IMR-90 (cell line): Measurements from ENCODE around the gene PPIC. TPM values are rescaled to one million over a fixed set of nuclear protein-coding genes. Genes with fewer than 3 reads are reported as not detected.

Experiments used
- ATAC-seq: fragments of 200-7000 bp; cut with Tn5 transposase; 2 replicates; pipeline ENCODE4 v1.9.1; 2020; ENCODE audit warnings: low read depth, mild to moderate bottlenecking, moderate library complexity
- BruUV-seq: library from RNA; stranded (reverse); fragments of 400-500 nt; replicated peaks from 2 replicates; lab custom pipeline; 2021; lab: Mats Ljungman, UMichigan
- CTCF ChIA-PET: fragments of 300-600 bp; formaldehyde crosslinking; extraction: SDS; loops from one replicate; lab custom pipeline; 2021; ENCODE audit warnings: antibody characterized with exemption; lab: Yijun Ruan, JAX
- POLR2A ChIA-PET: fragments of 300-600 bp; sonication (Branson Sonifier 250); formaldehyde crosslinking; loops from one replicate; lab custom pipeline; 2022; ENCODE audit warnings: antibody characterized with exemption; ENCODE audit not compliant: unreplicated experiment; lab: Charles Lee
- DNase-seq: peaks from one replicate; pipeline ENCODE4 v3.0.0; 2013
- H2AFZ ChIP-seq: replicated peaks from 2 replicates; pipeline ENCODE3; 2013; ENCODE audit warnings: low read length, mild to moderate bottlenecking; ENCODE audit not compliant: poor library complexity
- H2AK5ac ChIP-seq: 2 replicates; pipeline ENCODE4 v1.6.1; 2013; ENCODE audit warnings: low read depth, low read length, inconsistent platforms
- H2AK9ac ChIP-seq: replicated peaks from 2 replicates; pipeline ENCODE3; 2013; ENCODE audit warnings: mild to moderate bottlenecking, low read depth, low read length, moderate library complexity; ENCODE audit not compliant: poor library complexity
- H2BK120ac ChIP-seq: 2 replicates; pipeline ENCODE4 v1.6.1; 2013; ENCODE audit warnings: low read depth, low read length, inconsistent platforms
- H2BK15ac ChIP-seq: 3 replicates; pipeline ENCODE4 v1.6.1; 2013; ENCODE audit warnings: low read depth, low read length, inconsistent platforms
- H2BK20ac ChIP-seq: 2 replicates; pipeline ENCODE4 v1.6.1; 2013; ENCODE audit warnings: low read depth, mild to moderate bottlenecking, inconsistent platforms, low read length, moderate library complexity
- H2BK5ac ChIP-seq: 2 replicates; pipeline ENCODE4 v1.6.1; 2013; ENCODE audit warnings: mild to moderate bottlenecking, low read depth, low read length, inconsistent platforms; ENCODE audit not compliant: poor library complexity, severe bottlenecking
- H3K14ac ChIP-seq: replicated peaks from 2 replicates; pipeline ENCODE4 v1.6.1; 2013; ENCODE audit warnings: low read depth, low read length, inconsistent platforms
- H3K18ac ChIP-seq: 2 replicates; pipeline ENCODE4 v1.6.1; 2013; ENCODE audit warnings: low read depth, low read length, control low read depth
- H3K23ac ChIP-seq: 2 replicates; pipeline ENCODE4 v1.6.1; 2013; ENCODE audit warnings: low read depth, low read length, inconsistent platforms
- H3K27ac ChIP-seq: 2 replicates; pipeline ENCODE4 v1.5.1; 2013; ENCODE audit warnings: mild to moderate bottlenecking, control low read depth, low read length; ENCODE audit not compliant: insufficient read depth
- H3K27me3 ChIP-seq: 2 replicates; pipeline ENCODE4 v1.6.1; 2013; ENCODE audit warnings: low read length; ENCODE audit not compliant: control insufficient read depth, insufficient read depth
- H3K36me3 ChIP-seq: 2 replicates; pipeline ENCODE4 v1.6.1; 2013; ENCODE audit warnings: low read length, mixed read lengths; ENCODE audit not compliant: control insufficient read depth, insufficient read depth
- H3K4ac ChIP-seq: 2 replicates; pipeline ENCODE4 v1.6.1; 2013; ENCODE audit warnings: low read depth, low read length, inconsistent platforms
- H3K4me1 ChIP-seq: 2 replicates; pipeline ENCODE4 v1.6.1; 2013; ENCODE audit warnings: low read length, mixed read lengths; ENCODE audit not compliant: control insufficient read depth, insufficient read depth
- H3K4me2 ChIP-seq: 2 replicates; pipeline ENCODE4 v1.6.1; 2013; ENCODE audit warnings: low read depth, mild to moderate bottlenecking, control low read depth, low read length, moderate library complexity
- H3K4me3 ChIP-seq: 2 replicates; pipeline ENCODE4 v1.5.1; 2013; ENCODE audit warnings: low read depth, mild to moderate bottlenecking, control low read depth, low read length, moderate library complexity; ENCODE audit not compliant: insufficient read depth
- H3K56ac ChIP-seq: 2 replicates; pipeline ENCODE4 v1.6.1; 2013; ENCODE audit warnings: low read length, inconsistent platforms; ENCODE audit not compliant: insufficient read depth; ENCODE audit errors: extremely low read depth
- H3K79me1 ChIP-seq, 2 experiments: 2 replicates each; pipeline ENCODE4 v1.6.1; 2013; ENCODE audit warnings: low read length in 2 of 2, inconsistent platforms in 1 of 2, low read depth in 1 of 2
- H3K9ac ChIP-seq: 2 replicates; pipeline ENCODE4 v1.6.1; 2013; ENCODE audit warnings: low read depth, low read length, control low read depth
- H3K9me1 ChIP-seq: 2 replicates; pipeline ENCODE4 v1.6.1; 2013; ENCODE audit warnings: low read length, inconsistent platforms; ENCODE audit not compliant: insufficient read depth
- H3K9me3 ChIP-seq: 2 replicates; pipeline ENCODE4 v1.6.1; 2013; ENCODE audit warnings: low read length; ENCODE audit not compliant: control insufficient read depth, insufficient read depth
- H4K20me1 ChIP-seq: 2 replicates; pipeline ENCODE4 v1.6.1; 2013; ENCODE audit warnings: low read length, inconsistent platforms; ENCODE audit not compliant: insufficient read depth
- H4K5ac ChIP-seq: 2 replicates; pipeline ENCODE4 v1.6.1; 2013; ENCODE audit warnings: mild to moderate bottlenecking, low read depth, low read length, control low read depth
- H4K8ac ChIP-seq, 2 experiments: 2 replicates each; pipeline ENCODE4 v1.6.1; 2013; ENCODE audit warnings: low read depth in 2 of 2, low read length in 2 of 2, control low read depth in 1 of 2, inconsistent platforms in 1 of 2
- H4K91ac ChIP-seq: 2 replicates; pipeline ENCODE4 v1.6.1; 2013; ENCODE audit warnings: low read depth, low read length, inconsistent platforms; ENCODE audit not compliant: insufficient read depth
- ELK1 ChIP-seq: fragments of 150-350 bp; IDR thresholded peaks from 2 replicates; pipeline ENCODE4 v1.6.1; 2016; ENCODE audit warnings: low read depth, mild to moderate bottlenecking, low read length, moderate library complexity, borderline replicate concordance
- RFX5 ChIP-seq: IDR thresholded peaks from 2 replicates; pipeline ENCODE4 v1.8.0; 2012; ENCODE audit warnings: low read depth, mild to moderate bottlenecking, low read length, moderate library complexity
- WGBS, 2 experiments: methylation state at CpG; one replicate each; pipeline versions ENCODE4 v1.1.5 to v1.1.7; 2013; ENCODE audit warnings: missing lambda C conversion rate in 2 of 2; ENCODE audit not compliant: insufficient read length in 1 of 2; ENCODE audit errors: extremely low coverage in 2 of 2; 5-methylcytosine and 5-hydroxymethylcytosine counted together
- dilution Hi-C: fragments of 300-500 bp; cut with HindIII; formaldehyde crosslinking; loops from one replicate; pipeline ENCODE4 v1.14.3; 2018; ENCODE audit warnings: low sequenced_read_pairs; ENCODE audit not compliant: unreplicated experiment
- in situ Hi-C: fragments of 300-500 bp; cut with MboI; formaldehyde crosslinking; loops from 3 replicates; pipeline ENCODE4 v1.14.3; 2019; ENCODE audit warnings: low sequenced_read_pairs, inconsistent platforms, mixed read lengths
- intact Hi-C: fragments of 100-400 bp; cut with micrococcal nuclease; formaldehyde crosslinking; loops from 2 replicates; pipeline ENCODE4 v1.10.0; 2022
- polyA plus RNA-seq, 3 experiments: library from polyadenylated mRNA; depleted of rRNA; stranded (reverse); fragments of >200 nt; gene quantifications; 2 replicates each; pipeline ENCODE4 v1.2.3, GENCODE V29; 2012; ENCODE audit warnings: low replicate concordance in 1 of 3
- total RNA-seq: library from RNA; depleted of rRNA; stranded (reverse); fragments of >200 nt; gene quantifications from 2 replicates; pipeline ENCODE4 v1.2.3, GENCODE V29; 2012

The PPIC gene
- total and polyA plus RNA-seq, 2 of the 4 experiments (the other 2 are of a cell fraction), result 20.6 to 45.6 TPM

DNA sequence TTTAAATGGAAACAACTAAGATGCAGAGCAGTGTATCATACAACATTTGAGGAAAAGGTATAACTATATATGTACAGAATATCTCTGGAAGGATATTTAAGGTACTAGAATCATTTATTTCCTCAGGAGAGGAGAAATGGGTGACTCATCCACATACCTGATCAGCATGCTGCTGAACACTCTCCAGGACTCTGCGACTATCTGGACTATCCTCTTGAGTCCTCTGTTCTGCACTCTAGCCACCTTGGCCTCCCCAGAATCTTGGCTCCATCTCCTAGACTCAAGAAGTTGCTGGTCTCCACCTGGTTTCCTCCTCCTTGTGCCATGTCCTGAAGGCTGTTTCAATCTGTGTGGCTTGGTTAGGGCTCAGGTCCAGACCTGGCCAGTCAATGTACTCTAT lies 43.7 kb upstream of the PPIC start:
- H3K27ac ChIP-seq, result no peak overlapping the region
- dilution Hi-C loops (no loop called here), intact Hi-C loops (no loop called here), in situ Hi-C loops (no loop called here)
- no peak overlapping the region for H4K5ac ChIP-seq
- H3K56ac ChIP-seq, result no peak overlapping the region
- no peak overlapping the region for H2AFZ ChIP-seq
- TF ChIP-seq RFX5 (no peak), ELK1 (no peak)
- H2BK5ac ChIP-seq, result no peak overlapping the region
- no peak overlapping the region for H3K14ac ChIP-seq
- H3K9me3 ChIP-seq, result no peaks in the 10 kb centered on the region
- no peak overlapping the region for H2AK5ac ChIP-seq
- H3K9ac ChIP-seq, result no peak overlapping the region
- no peak overlapping the region for H3K4me3 ChIP-seq
- no peaks in the 10 kb centered on the region for H3K4me1 ChIP-seq
- H3K4me2 ChIP-seq, result no peak overlapping the region
- H3K36me3 ChIP-seq, result no peaks in the 10 kb centered on the region
- no peaks in the 10 kb centered on the region for H4K20me1 ChIP-seq
- H3K18ac ChIP-seq, result no peak overlapping the region
- H2BK120ac ChIP-seq, result no peak overlapping the region
- no CpG with 5 or more reads among the region's 1 CpG for WGBS, 2 experiments
- no peak for ATAC-seq
- ChIA-PET POLR2A (no interaction called here), CTCF (no interaction called here)
- no peak overlapping the region for H3K23ac ChIP-seq
- DNase-seq, result no peak
- no peak overlapping the region for H2BK20ac ChIP-seq
- H4K91ac ChIP-seq, result no peak overlapping the region
- no peak overlapping the region for H4K8ac ChIP-seq
- H2AK9ac ChIP-seq, result no peak overlapping the region
- BruUV-seq, result no TSS peak
- no peak overlapping the region for H2BK15ac ChIP-seq
- no peak overlapping the region for H3K4ac ChIP-seq
- H3K79me1 ChIP-seq, result no peaks in the 10 kb centered on the region
- H3K27me3 ChIP-seq, result peaks cover 25% of the 10 kb centered on the region
- H3K9me1 ChIP-seq, result no peaks in the 10 kb centered on the region
